GM12878 (cell line): ENCODE data around the gene NCKAP5. TPM values are rescaled to one million over a fixed set of nuclear protein-coding genes. Genes with fewer than 3 reads are reported as not detected.

ENCODE experiments used
- ATAC-seq: fragments of 200-7000 bp; cut with Tn5 transposase; 3 replicates; pipeline ENCODE4 v1.9.1; 2020; ENCODE audit warnings: mild to moderate bottlenecking, moderate library complexity
- BruUV-seq: library from RNA; stranded (reverse); fragments of 400-500 nt; replicated peaks from 2 replicates; lab custom pipeline; 2021; lab: Mats Ljungman, UMichigan
- CTCF ChIA-PET: fragments of 300-600 bp; sonication (Branson Sonifier 250); formaldehyde crosslinking; extraction: SDS; loops from one replicate; lab custom pipeline; 2021; ENCODE audit warnings: inconsistent platforms; lab: Yijun Ruan, JAX
- POLR2A ChIA-PET: fragments of 350-600 bp; formaldehyde crosslinking; extraction: SDS; loops from one replicate; lab custom pipeline; 2021; ENCODE audit warnings: inconsistent platforms; lab: Charles Lee
- RAD21 ChIA-PET: fragments of 300-600 bp; sonication (Branson Sonifier 250); formaldehyde crosslinking; loops from one replicate; lab custom pipeline; 2023; ENCODE audit warnings: antibody characterized with exemption; ENCODE audit not compliant: unreplicated experiment; lab: Charles Lee
- SMC1A ChIA-PET: fragments of 300-600 bp; sonication (Branson Sonifier 250); formaldehyde crosslinking; loops from one replicate; lab custom pipeline; 2023; ENCODE audit not compliant: unreplicated experiment, uncharacterized antibody; lab: Charles Lee
- DNase-seq: peaks from one replicate; pipeline ENCODE4 v3.0.0-alpha.2; 2011; ENCODE audit warnings: low read depth, low spot score
- FAIRE-seq: peaks from 3 replicates; lab custom pipeline; 2011; peaks lifted over from hg19 to GRCh38; lab: Jason Lieb, UNC
- H2AFZ ChIP-seq: 2 replicates; pipeline ENCODE4 v1.6.0; 2011; ENCODE audit warnings: low read depth, low read length, control low read depth; ENCODE audit not compliant: control insufficient read depth
- H3K27ac ChIP-seq: 2 replicates; pipeline ENCODE4 v1.5.1; 2011; ENCODE audit warnings: control low read depth; ENCODE audit not compliant: control insufficient read depth, insufficient read depth
- H3K27me3 ChIP-seq, 2 experiments: replicated peaks in 1 of 2; 2 replicates each; pipeline versions ENCODE4 v1.6.0 to v1.6.1; 2011; ENCODE audit warnings: low read length in 1 of 2; ENCODE audit not compliant: control insufficient read depth in 2 of 2, insufficient read depth in 2 of 2
- H3K36me3 ChIP-seq, 2 experiments: 2 replicates each; pipeline ENCODE4 v1.5.1; 2011; ENCODE audit warnings: low read length in 1 of 2; ENCODE audit not compliant: control insufficient read depth in 2 of 2, insufficient read depth in 2 of 2
- H3K4me1 ChIP-seq: 2 replicates; pipeline ENCODE4 v1.6.1; 2011; ENCODE audit warnings: mild to moderate bottlenecking, low read length, moderate library complexity, mixed read lengths; ENCODE audit not compliant: control insufficient read depth, insufficient read depth
- H3K4me2 ChIP-seq: 2 replicates; pipeline ENCODE4 v1.6.0; 2011; ENCODE audit warnings: control low read depth; ENCODE audit not compliant: control insufficient read depth, insufficient read depth
- H3K4me3 ChIP-seq: fragments of 200-600 bp; sonication (generic); 2 replicates; pipeline ENCODE4 v1.5.1; 2016
- H3K79me2 ChIP-seq: 2 replicates; pipeline ENCODE4 v1.6.0; 2011; ENCODE audit warnings: low read length; ENCODE audit not compliant: control insufficient read depth, insufficient read depth
- H3K9ac ChIP-seq: 2 replicates; pipeline ENCODE4 v1.8.0; 2011; ENCODE audit warnings: low read length, control low read depth, mixed read lengths; ENCODE audit not compliant: control insufficient read depth, insufficient read depth
- H3K9me3 ChIP-seq: replicated peaks from 3 replicates; pipeline ENCODE4 v1.5.1; 2011; ENCODE audit warnings: mild to moderate bottlenecking, low read length; ENCODE audit not compliant: control insufficient read depth, insufficient read depth
- H4K20me1 ChIP-seq: 2 replicates; pipeline ENCODE4 v1.6.0; 2011; ENCODE audit not compliant: control insufficient read depth, insufficient read depth
- BACH1 ChIP-seq: fragments of 450-650 bp; IDR thresholded peaks from 2 replicates; pipeline ENCODE4 v1.6.1; 2017; ENCODE audit warnings: mild to moderate bottlenecking, borderline replicate concordance
- BHLHE40 ChIP-seq, 2 experiments: fragments of 450-650 bp in 1 of 2; IDR thresholded peaks; 2 replicates each; pipeline ENCODE4 v1.6.1; 2011 to 2017; ENCODE audit warnings: low read depth in 2 of 2, borderline replicate concordance in 1 of 2, improper control_type of control experiment in 1 of 2, low read length in 1 of 2, mild to moderate bottlenecking in 1 of 2
- BRCA1 ChIP-seq: IDR thresholded peaks from 2 replicates; pipeline ENCODE4 v1.6.1; 2011; ENCODE audit warnings: low read depth, low read length, improper control_type of control experiment
- CHD1 ChIP-seq: IDR thresholded peaks from 2 replicates; pipeline ENCODE4 v1.6.1; 2012; ENCODE audit warnings: low read depth, low read length, improper control_type of control experiment
- DPF2 ChIP-seq: fragments of 450-650 bp; IDR thresholded peaks from 2 replicates; pipeline ENCODE4 v1.6.1; 2017; ENCODE audit warnings: mild to moderate bottlenecking
- GABPA ChIP-seq: IDR thresholded peaks from 2 replicates; pipeline ENCODE4 v1.6.1; 2014; ENCODE audit warnings: antibody characterized with exemption, low read depth, mild to moderate bottlenecking, inconsistent platforms
- HDAC6 ChIP-seq: fragments of 200-600 bp; sonication (generic); IDR thresholded peaks from one replicate; pipeline ENCODE4 v1.8.0; 2017; ENCODE audit warnings: antibody characterized with exemption; ENCODE audit not compliant: unreplicated experiment
- NR2C1 ChIP-seq: fragments of 450-650 bp; IDR thresholded peaks from 2 replicates; pipeline ENCODE4 v1.6.1; 2017; ENCODE audit warnings: antibody characterized with exemption, mild to moderate bottlenecking, moderate library complexity
- RCOR1 ChIP-seq: conservative IDR thresholded peaks from 2 replicates; pipeline ENCODE4 v1.6.1; 2012; ENCODE audit warnings: low read depth, low read length, improper control_type of control experiment
- RUNX3 ChIP-seq: IDR thresholded peaks from 2 replicates; pipeline ENCODE4 v1.6.1; 2012; ENCODE audit warnings: low read length, inconsistent platforms
- SMC3 ChIP-seq: IDR thresholded peaks from 2 replicates; pipeline ENCODE4 v1.6.1; 2011; ENCODE audit warnings: low read length, improper control_type of control experiment, borderline replicate concordance
- YY1 ChIP-seq: IDR thresholded peaks from 2 replicates; pipeline ENCODE4 v1.6.1; 2011; ENCODE audit warnings: low read depth, mild to moderate bottlenecking, low read length
- WGBS: methylation state at CpG from one replicate; pipeline ENCODE4 v1.1.6; 2016; ENCODE audit warnings: low lambda C conversion rate; ENCODE audit not compliant: insufficient replicate concordance, insufficient coverage; ENCODE audit errors: missing lambda C conversion rate; 5-methylcytosine and 5-hydroxymethylcytosine counted together
- in situ Hi-C: fragments of 300-500 bp; cut with MboI; formaldehyde crosslinking; loops from 9 replicates; pipeline ENCODE4 v1.14.3; 2018; ENCODE audit warnings: mixed read lengths
- intact Hi-C: fragments of 100-400 bp; cut with micrococcal nuclease; formaldehyde crosslinking; loops from one replicate; pipeline ENCODE4 v1.14.2; 2022; ENCODE audit not compliant: unreplicated experiment
- polyA plus RNA-seq, 11 experiments: library from polyadenylated mRNA; depleted of rRNA in 4 of 11; unstranded in 6 of 11; stranded (reverse) in 5 of 11; fragments of >200 nt; fragmentation: Nextera tagmentation in 4 of 11; fragmentation: Illumina TruSeq in 1 of 11; extraction: Ambion mirVana in 4 of 11; extraction: Trizol in 1 of 11; gene quantifications; 1 replicate in 1 of 11; 2 replicates in 10 of 11; pipeline versions ENCODE4 v1.2.1 to v1.2.3, GENCODE V29; 2011 to 2016; ENCODE audit warnings: inconsistent platforms in 2 of 11, missing spikeins in 2 of 11, low read depth in 1 of 11
- total RNA-seq, 4 experiments: library from RNA; depleted of rRNA in 3 of 4; stranded (reverse); fragments of >200 nt in 3 of 4; fragmentation: Illumina TruSeq in 1 of 4; extraction: Trizol in 1 of 4; gene quantifications; 2 replicates each; pipeline versions ENCODE4 v1.2.1 to v1.2.3, GENCODE V29; 2013 to 2021
- TF ChIP-seq, protein P1 (sequence below): fragments of 450-650 bp; IDR thresholded peaks from 2 replicates; pipeline ENCODE4 v1.6.1; 2016; ENCODE audit warnings: mild to moderate bottlenecking
- TF ChIP-seq, protein P2 (sequence below): fragments of 450-650 bp; IDR thresholded peaks from 2 replicates; pipeline ENCODE4 v1.6.1; 2017; ENCODE audit warnings: borderline replicate concordance
- TF ChIP-seq, protein P3 (sequence below): fragments of 450-650 bp; IDR thresholded peaks from 2 replicates; pipeline ENCODE4 v1.6.1; 2017; ENCODE audit warnings: mild to moderate bottlenecking, moderate library complexity
- TF ChIP-seq, protein P4 (sequence below), 3 experiments: IDR thresholded peaks in 2 of 3; conservative IDR thresholded peaks in 1 of 3; 2 replicates each; pipeline ENCODE4 v1.5.1; 2011; ENCODE audit warnings: low read depth in 3 of 3, low read length in 3 of 3, mild to moderate bottlenecking in 3 of 3, control low read depth in 2 of 3, moderate library complexity in 2 of 3, inconsistent platforms in 1 of 3, mixed read lengths in 1 of 3; ENCODE audit not compliant: control insufficient read depth in 2 of 3, insufficient read depth in 1 of 3; ENCODE audit errors: extremely low read depth in 1 of 3

NCKAP5 gene
- total and polyA plus RNA-seq, 10 of the 15 experiments (the other 5 are each of a cell fraction or from before 2014, with no cell fraction given), result 0.06 to 0.44 (median 0.16) TPM

DNA sequence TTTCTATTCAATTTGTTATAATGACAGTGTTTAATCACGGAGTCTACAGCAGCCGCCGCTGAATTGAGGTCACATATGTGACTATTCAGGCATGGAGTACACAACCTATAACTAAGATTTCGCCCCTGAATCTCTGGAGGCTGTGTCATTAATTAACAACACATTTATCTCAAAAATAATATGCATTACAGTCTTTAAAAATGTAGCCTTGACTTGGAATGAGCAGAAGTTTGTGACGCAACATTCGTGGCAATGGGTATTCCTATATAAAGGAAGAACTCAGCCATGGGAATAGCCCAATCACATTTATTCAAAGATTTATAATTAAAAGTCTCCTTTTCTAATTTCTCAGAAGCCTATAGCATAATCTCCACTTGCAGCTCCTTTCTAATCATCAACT is 837.7 kb downstream of the NCKAP5 start:
- H4K20me1 ChIP-seq, result no peaks in the 10 kb centered on the region
- no peaks in the 10 kb centered on the region for H3K36me3 ChIP-seq
- ChIA-PET CTCF (no interaction called here), SMC1A (no interaction called here), RAD21 (no interaction called here), POLR2A (no interaction called here)
- no peaks in the 10 kb centered on the region; a peak in 1 of 4 replicates for H3K27me3 ChIP-seq
- intact Hi-C loops, result no loop called here
- TF ChIP-seq, protein P1, sequence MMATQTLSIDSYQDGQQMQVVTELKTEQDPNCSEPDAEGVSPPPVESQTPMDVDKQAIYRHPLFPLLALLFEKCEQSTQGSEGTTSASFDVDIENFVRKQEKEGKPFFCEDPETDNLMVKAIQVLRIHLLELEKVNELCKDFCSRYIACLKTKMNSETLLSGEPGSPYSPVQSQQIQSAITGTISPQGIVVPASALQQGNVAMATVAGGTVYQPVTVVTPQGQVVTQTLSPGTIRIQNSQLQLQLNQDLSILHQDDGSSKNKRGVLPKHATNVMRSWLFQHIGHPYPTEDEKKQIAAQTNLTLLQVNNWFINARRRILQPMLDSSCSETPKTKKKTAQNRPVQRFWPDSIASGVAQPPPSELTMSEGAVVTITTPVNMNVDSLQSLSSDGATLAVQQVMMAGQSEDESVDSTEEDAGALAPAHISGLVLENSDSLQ, result no peak
- no peak for TF ChIP-seq BACH1
- no peak for TF ChIP-seq CHD1
- no peak for TF ChIP-seq NR2C1
- no peak for TF ChIP-seq SMC3
- TF ChIP-seq, protein P2, sequence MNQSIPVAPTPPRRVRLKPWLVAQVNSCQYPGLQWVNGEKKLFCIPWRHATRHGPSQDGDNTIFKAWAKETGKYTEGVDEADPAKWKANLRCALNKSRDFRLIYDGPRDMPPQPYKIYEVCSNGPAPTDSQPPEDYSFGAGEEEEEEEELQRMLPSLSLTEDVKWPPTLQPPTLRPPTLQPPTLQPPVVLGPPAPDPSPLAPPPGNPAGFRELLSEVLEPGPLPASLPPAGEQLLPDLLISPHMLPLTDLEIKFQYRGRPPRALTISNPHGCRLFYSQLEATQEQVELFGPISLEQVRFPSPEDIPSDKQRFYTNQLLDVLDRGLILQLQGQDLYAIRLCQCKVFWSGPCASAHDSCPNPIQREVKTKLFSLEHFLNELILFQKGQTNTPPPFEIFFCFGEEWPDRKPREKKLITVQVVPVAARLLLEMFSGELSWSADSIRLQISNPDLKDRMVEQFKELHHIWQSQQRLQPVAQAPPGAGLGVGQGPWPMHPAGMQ, result no peak
- TF ChIP-seq GABPA, result no peak
- no peak for TF ChIP-seq HDAC6
- TF ChIP-seq RCOR1, result no peak
- TF ChIP-seq YY1, result no peak
- TF ChIP-seq, protein P3, sequence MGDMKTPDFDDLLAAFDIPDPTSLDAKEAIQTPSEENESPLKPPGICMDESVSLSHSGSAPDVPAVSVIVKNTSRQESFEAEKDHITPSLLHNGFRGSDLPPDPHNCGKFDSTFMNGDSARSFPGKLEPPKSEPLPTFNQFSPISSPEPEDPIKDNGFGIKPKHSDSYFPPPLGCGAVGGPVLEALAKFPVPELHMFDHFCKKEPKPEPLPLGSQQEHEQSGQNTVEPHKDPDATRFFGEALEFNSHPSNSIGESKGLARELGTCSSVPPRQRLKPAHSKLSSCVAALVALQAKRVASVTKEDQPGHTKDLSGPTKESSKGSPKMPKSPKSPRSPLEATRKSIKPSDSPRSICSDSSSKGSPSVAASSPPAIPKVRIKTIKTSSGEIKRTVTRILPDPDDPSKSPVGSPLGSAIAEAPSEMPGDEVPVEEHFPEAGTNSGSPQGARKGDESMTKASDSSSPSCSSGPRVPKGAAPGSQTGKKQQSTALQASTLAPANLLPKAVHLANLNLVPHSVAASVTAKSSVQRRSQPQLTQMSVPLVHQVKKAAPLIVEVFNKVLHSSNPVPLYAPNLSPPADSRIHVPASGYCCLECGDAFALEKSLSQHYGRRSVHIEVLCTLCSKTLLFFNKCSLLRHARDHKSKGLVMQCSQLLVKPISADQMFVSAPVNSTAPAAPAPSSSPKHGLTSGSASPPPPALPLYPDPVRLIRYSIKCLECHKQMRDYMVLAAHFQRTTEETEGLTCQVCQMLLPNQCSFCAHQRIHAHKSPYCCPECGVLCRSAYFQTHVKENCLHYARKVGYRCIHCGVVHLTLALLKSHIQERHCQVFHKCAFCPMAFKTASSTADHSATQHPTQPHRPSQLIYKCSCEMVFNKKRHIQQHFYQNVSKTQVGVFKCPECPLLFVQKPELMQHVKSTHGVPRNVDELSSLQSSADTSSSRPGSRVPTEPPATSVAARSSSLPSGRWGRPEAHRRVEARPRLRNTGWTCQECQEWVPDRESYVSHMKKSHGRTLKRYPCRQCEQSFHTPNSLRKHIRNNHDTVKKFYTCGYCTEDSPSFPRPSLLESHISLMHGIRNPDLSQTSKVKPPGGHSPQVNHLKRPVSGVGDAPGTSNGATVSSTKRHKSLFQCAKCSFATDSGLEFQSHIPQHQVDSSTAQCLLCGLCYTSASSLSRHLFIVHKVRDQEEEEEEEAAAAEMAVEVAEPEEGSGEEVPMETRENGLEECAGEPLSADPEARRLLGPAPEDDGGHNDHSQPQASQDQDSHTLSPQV, result no peak
- TF ChIP-seq DPF2, result no peak
- TF ChIP-seq RUNX3, result no peak
- TF ChIP-seq, protein P4, sequence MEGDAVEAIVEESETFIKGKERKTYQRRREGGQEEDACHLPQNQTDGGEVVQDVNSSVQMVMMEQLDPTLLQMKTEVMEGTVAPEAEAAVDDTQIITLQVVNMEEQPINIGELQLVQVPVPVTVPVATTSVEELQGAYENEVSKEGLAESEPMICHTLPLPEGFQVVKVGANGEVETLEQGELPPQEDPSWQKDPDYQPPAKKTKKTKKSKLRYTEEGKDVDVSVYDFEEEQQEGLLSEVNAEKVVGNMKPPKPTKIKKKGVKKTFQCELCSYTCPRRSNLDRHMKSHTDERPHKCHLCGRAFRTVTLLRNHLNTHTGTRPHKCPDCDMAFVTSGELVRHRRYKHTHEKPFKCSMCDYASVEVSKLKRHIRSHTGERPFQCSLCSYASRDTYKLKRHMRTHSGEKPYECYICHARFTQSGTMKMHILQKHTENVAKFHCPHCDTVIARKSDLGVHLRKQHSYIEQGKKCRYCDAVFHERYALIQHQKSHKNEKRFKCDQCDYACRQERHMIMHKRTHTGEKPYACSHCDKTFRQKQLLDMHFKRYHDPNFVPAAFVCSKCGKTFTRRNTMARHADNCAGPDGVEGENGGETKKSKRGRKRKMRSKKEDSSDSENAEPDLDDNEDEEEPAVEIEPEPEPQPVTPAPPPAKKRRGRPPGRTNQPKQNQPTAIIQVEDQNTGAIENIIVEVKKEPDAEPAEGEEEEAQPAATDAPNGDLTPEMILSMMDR (IDR thresholded peaks at IDR 0.05 in 2 of 3, conservative IDR thresholded peaks at IDR 0.05 in 1 of 3; ENCODE audit: control insufficient read depth in 2 of 3, extremely low read depth in 1 of 3, insufficient read depth in 1 of 3, low read depth in 3 of 3, low read length in 3 of 3), result no peak
- no peak for TF ChIP-seq BRCA1
- no peak for TF ChIP-seq BHLHE40 (IDR thresholded peaks at IDR 0.05; ENCODE audit: borderline replicate concordance in 1 of 2, low read depth in 2 of 2, low read length in 1 of 2)
- in situ Hi-C loops, result no loop called here
- DNase-seq (no peak), FAIRE-seq (no peak), ATAC-seq (no peak)
- BruUV-seq, result no TSS peak
- no peaks in the 10 kb centered on the region for H3K79me2 ChIP-seq
- H3K4me3 ChIP-seq, result no peak overlapping the region
- H2AFZ ChIP-seq, result no peak overlapping the region
- H3K4me2 ChIP-seq, result no peak overlapping the region
- no peak overlapping the region for H3K27ac ChIP-seq
- WGBS, result 71% methylated on average over 6 of the region's 6 CpGs
- no peaks in the 10 kb centered on the region for H3K4me1 ChIP-seq
- no peak overlapping the region for H3K9ac ChIP-seq
- H3K9me3 ChIP-seq, result no peaks in the 10 kb centered on the region
